ENCODE results near the gene TAF15. TPM values are rescaled to one million over a fixed set of nuclear protein-coding genes. Genes with fewer than 3 reads are reported as not detected.
A peak's percentile ranks its signal among the peaks of the same experiment; 100 is the strongest.

Gene TAF15
- total and polyA plus RNA-seq, 2 of the 13 experiments (the other 11 are each of a cell fraction or from before 2014, with no cell fraction given), result 25.2 to 26.5 TPM

GRCh38 chr17:35808962-35809854 is at the start of gene TAF15 (continued):
- TF ChIP-seq RBM39 (IDR thresholded peaks at IDR 0.05; ENCODE audit: low read depth, low read length, poor library complexity, severe bottlenecking) (peak; percentile 97), DDIT3 (CRISPR knock-in tag; IDR thresholded peaks at IDR 0.05) (no peak), ATF1 (CRISPR knock-in tag; IDR thresholded peaks at IDR 0.05) (0 out of 2 replicates have a peak, but pooled peaks have one; percentile 45), ZKSCAN8 (CRISPR knock-in tag; IDR thresholded peaks at IDR 0.05; ENCODE audit: borderline replicate concordance) (no peak), ZNF616 (CRISPR knock-in tag; IDR thresholded peaks at IDR 0.05; ENCODE audit: low read depth) (peak; percentile 36; the same call in 1 of the 2 replicates), NKX3-1 (CRISPR knock-in tag; IDR thresholded peaks at IDR 0.05) (peak; percentile 68; the same call in 1 of the 2 replicates), SIX4 (CRISPR knock-in tag; IDR thresholded peaks at IDR 0.05) (no peak), SRSF1 (optimal IDR thresholded peaks at IDR 0.05; ENCODE audit: low read depth, low read length) (peak; percentile 56), MTA3 (CRISPR knock-in tag; IDR thresholded peaks at IDR 0.05) (0 out of 2 replicates have a peak, but pooled peaks have one; percentile 48), ZNF850 (CRISPR knock-in tag; conservative IDR thresholded peaks at IDR 0.05) (no peak), EED (CRISPR knock-in tag; IDR thresholded peaks at IDR 0.05) (no peak), HNF1A (IDR thresholded peaks at IDR 0.05; ENCODE audit: low read depth) (no peak), HNF1A (CRISPR knock-in tag; IDR thresholded peaks at IDR 0.05; ENCODE audit: borderline replicate concordance) (peak; percentile 57), RARG (CRISPR knock-in tag; IDR thresholded peaks at IDR 0.05; ENCODE audit: low read depth) (no peak), CENPBD1 (CRISPR knock-in tag; IDR thresholded peaks at IDR 0.05; ENCODE audit: borderline replicate concordance, low read depth) (peak; percentile 94; the same call in 1 of the 2 replicates), ZNF549 (CRISPR knock-in tag; IDR thresholded peaks at IDR 0.05) (no peak), MAFG (CRISPR knock-in tag; IDR thresholded peaks at IDR 0.05) (no peak), ERF (CRISPR knock-in tag; IDR thresholded peaks at IDR 0.05) (peak; percentile 91), ZNF484 (CRISPR knock-in tag; IDR thresholded peaks at IDR 0.05; ENCODE audit: borderline replicate concordance, low read depth) (no peak), KMT2A (CRISPR knock-in tag; IDR thresholded peaks at IDR 0.05) (peak; percentile 74; the same call in 1 of the 2 replicates), SYNCRIP (IDR thresholded peaks at IDR 0.05; ENCODE audit: insufficient read depth, low read depth, low read length) (no peak), PBX3 (CRISPR knock-in tag; IDR thresholded peaks at IDR 0.05; ENCODE audit: borderline replicate concordance) (no peak), HNRNPK (IDR thresholded peaks at IDR 0.05; ENCODE audit: low read depth, low read length, poor library complexity, severe bottlenecking) (peak; percentile 59)

Measured in HepG2 (cell line).